K562 treated with DMSO at 1 percent for 4 hours (cell line): Measurements from ENCODE around the gene FAM184B. TPM values are rescaled to one million over a fixed set of nuclear protein-coding genes. Genes with fewer than 3 reads are reported as not detected.

Source experiments
- total RNA-seq: library from RNA; unstranded; fragments of 300-600 nt; gene quantifications from 2 replicates; pipeline ENCODE4 v1.2.3, GENCODE V29; 2022; ENCODE audit not compliant: insufficient read depth

Gene FAM184B
- 0.08 TPM in 1 of 2 replicates, not detected in the other for total RNA-seq

DNA sequence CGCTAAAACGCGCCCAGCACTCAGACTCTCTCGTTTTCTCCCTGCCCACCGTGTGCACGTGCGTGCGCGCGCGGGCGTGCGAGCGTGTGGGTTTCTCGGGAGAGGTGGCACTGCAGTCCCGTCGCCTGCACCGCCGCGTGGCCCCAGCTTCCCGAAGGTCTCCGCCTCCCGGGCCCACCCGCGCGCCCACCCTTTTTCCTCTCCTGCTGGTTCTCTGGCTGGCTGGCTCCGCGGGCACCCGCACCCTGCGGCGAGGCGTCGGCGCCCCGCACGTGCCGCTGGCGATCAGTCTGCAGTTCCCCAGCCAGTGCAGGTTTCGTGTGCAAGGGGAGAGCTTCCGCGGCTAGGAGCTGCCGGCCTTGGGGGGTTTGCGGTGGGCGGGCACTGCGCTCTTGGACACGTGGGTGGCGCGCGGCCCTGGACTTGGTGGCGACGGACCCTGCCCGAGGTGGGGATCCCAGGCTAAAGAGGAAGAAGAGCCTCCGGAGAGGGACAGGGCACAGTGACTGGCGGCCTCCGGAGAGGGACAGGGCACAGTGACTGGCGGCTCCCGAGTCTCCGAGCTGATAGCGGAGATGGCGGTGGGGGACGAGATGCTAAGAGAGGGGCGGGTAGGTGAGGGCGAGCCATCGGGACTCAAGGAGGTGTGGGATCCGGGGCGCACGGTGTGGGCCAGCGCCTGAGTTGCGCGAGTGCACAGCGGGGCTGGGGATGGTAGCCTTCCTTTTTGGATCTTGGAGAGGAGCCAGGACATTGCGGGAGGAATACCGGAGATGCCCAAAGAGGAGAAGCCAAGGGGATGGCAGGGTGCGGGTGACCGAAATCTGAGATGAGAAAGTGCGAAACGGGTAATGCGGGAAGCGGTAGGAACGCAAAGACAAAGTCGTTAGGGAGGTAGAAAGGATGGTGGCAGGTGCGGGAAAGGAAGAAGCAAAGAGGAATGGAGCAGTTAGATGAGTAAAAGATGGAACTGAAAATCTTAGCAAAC lies at the start of gene FAM184B:
Gene FAM184B (minus strand): TSS at position 322 of the 988 bp plus-strand sequence. CDS start 322 bp downstream, outside the sequence.

DNA sequence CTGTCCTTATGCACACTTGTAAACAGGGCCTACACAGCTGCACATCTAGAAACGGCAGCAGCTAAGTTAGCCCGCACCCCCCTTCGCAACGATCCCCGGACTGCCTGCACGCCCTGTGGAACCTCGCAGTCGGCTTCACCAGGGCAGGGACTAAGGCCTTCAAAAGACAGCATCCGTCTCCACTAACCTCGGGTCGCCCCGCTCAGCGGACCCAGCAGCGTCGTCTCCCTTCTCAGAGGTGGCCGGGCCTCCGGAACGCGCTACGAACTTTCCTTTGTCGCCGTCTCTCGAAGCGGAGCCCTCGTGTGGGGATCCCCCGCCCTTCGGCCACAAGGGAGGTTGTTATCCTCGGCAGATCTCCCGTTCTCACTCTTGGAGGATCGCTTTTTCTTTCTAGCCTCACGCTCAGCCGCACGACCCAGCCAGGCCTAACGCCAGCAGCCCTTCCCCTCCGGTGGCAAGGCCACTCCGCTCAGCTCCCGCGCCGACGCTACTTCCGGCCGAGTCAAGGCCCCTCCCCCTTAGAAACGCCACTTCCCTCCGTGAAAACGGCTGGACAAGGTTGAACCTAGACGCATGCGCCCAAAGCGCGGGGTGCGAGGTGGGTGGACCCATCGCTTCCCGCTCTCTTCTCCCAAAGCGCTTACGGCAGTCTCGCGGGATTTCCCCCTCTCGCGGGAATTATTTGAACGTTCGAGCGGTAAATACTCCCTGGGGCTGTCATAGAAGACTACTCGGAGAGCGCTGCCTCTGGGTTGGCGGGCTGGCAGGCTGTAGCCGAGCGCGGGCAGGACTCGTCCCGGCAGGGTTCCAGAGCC lies 29.0 kb upstream of the FAM184B start, which contains the start of the genes DCAF16 and NCAPG:
Gene DCAF16 (minus strand): TSS at position 498 of the 818 bp plus-strand sequence. CDS start 6,616 bp downstream, outside the sequence.
Gene NCAPG (plus strand): TSS at position 720 of the 818 bp plus-strand sequence. CDS start 99 bp downstream, outside the sequence.

DNA sequence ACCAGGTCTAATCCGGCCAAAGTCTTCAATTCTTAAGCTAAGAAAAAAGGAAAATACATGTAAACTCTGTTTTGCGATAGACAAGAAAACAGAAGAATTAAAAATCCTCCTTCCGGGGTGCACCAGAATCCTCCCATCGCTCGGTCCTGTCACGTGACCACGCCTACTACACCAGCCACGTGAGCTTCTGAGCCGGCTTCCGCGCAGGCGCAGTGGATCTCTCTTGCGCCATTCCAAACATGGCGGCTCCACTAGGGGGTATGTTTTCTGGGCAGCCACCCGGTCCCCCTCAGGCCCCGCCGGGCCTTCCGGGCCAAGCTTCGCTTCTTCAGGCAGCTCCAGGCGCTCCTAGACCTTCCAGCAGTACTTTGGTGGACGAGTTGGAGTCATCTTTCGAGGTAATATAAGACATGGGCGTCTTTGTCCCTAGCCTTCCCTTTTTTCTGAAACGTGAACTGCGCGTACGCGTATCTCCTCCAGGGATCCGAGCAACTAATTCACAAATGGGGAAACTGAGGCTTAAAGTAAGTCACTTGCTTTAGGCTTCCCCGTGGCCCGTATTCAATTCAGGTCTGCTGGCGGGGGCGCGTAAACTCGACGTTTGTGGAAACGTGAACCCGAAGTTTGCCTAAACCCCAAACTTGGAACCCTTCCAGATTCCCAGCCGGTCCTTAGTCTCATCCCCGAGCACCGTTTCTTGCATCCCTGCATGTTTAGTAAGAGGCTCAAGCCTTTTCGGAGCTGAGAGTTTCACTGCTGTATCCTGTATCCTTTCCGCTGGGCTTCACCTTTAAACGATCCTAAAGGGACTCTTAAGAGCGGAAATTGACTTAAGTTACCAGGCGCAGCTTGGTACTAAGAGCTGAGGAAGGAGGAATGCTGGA lies 166.8 kb downstream of the FAM184B start, which contains the start of gene MED28:
Gene MED28 (plus strand): TSS at position 226 of the 884 bp plus-strand sequence. CDS start 14 bp downstream, at position 240.

Other genes starting within 250 kb of the FAM184B start
- 38.7 and 40.5 TPM in 2 replicates for gene LAP3, start 204.4 kb downstream of the FAM184B start, total RNA-seq
- 15.2 and 17.0 TPM in 2 replicates for gene MED28, start 167.0 kb downstream of the FAM184B start, total RNA-seq
- gene DCAF16, start 29.1 kb upstream of the FAM184B start, total RNA-seq: 22.6 and 36.1 TPM in 2 replicates
- 28.8 and 35.0 TPM in 2 replicates for gene NCAPG, start 29.4 kb upstream of the FAM184B start, total RNA-seq
- 5.3 and 6.5 TPM in 2 replicates for gene LCORL, start 240.1 kb upstream of the FAM184B start, total RNA-seq